Stimulated activated naive CD8-positive, alpha-beta T cell treated with anti-CD3 and anti-CD28 coated beads, Interleukin-15, Interleukin-2, amounts not matched to agents 100 U/mL and 50 U/mL, for 24 hours (primary cell): ENCODE measurements around the gene GKN1.

Experiments used
- ATAC-seq: fragments of 150-1000 bp; cut with Tn5 transposase; one replicate; pipeline ENCODE4 v1.10.0; 2021
- DNase-seq: peaks from one replicate; pipeline ENCODE4 v3.0.0; 2021

The GKN1 gene

GRCh38 chr2:69007603-69008002 lies 33.2 kb downstream of the GKN1 start:
- no peak for DNase-seq
- no peak for ATAC-seq

GRCh38 chr2:69010437-69011194 lies 36.2 kb downstream of the GKN1 start:
- ATAC-seq (no peak), DNase-seq (no peak)

GRCh38 chr2:69011611-69012157 lies 37.2 kb downstream of the GKN1 start:
- DNase-seq (no peak), ATAC-seq (no peak)

DNA sequence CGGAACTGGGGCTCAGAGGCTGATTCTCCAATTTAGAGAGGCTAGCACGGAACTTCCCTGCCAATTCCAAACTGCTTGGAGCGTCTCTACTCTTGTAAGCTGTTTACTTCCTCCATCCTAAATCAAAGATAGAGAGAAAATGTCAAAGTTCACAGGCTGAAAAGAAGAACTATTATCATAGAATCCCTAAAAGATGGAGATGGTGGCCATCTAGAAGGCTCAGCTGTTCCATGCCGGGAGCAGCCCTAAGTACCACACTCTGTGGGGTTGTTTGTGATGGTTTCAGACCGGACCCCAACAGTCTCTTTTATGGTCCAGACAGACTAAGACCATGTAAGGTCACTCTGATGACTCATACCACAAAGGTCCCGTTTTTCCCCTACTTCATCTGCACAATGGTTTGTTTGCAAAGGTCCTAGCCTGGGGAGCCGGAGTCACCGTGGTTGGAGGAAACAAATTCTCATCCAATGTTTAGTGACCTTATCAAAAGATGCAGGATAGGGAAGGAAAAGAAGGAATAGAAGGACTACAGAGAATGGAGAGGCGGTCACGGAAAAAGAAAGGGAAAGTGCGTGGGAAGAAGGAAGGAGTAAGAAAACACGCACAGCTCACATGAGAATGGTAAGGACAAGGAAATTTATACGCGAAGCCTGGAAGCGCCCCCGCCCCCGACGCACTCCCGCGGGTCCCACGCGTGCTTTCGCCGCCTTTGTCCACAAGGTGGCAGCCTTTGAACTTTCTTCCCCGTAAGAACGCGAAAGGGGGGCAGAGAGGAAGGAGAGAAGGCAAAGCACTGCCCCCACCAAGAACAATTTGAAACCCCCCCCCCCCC lies 38.1 kb downstream of the GKN1 start:
- ATAC-seq = peak; percentile 53
- peak; percentile 54 for DNase-seq

- peak; percentile 27 for DNase-seq
- peak; percentile 22 for ATAC-seq
These were observed 38.9 kb downstream of the GKN1 start, which contains the start of gene ANTXR1 for GRCh38 chr2:69013142-69013839. Gene ANTXR1 (plus strand): TSS chr2:69013179. CDS start chr2:69013500, 321 bp downstream.

DNA sequence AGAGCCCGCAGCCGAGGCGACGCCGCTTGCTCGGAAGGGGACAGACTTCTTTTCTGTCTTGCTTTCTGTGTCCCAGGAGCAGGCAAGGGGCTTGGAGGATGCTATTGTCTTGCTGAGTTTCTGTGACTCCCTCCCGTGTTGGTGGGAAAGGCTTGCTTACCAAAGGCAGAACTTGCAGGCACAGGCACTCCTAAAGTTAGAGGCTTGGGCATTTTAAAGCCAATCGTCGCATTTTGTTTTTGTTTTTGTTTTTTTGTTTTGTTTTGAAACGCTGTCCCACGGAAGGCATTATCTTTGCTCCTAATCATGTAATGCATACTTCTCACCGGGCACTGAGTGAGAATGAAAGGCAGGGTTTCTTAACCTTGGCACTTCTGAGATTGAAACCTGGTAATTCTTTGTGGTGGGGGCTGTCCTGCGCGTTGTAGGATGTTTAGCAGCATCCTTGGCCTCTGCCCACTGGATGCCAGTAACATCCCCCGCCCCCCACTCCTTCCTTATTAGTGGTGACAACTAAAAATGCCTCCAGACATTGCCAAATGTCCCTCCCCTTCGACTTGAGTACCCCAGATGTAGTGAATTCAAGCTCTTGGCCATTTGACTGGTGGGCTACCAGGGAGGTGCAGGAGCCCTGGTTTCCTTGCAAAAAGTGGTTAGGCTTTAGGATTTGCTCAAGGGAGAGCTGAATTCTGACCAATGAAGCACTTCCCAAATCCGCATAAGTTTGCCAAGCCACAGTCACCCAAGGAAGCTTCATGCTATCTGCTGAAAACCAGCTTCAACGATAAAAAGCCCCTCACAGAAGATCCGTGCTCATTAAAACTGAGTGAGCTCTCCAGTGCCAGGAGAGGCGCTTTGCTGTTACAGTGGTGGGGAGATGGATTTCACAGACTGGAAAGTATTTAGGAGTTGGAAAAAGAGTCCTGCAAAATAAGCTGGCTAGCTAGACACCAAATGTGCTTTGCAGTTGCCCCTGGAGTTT lies 39.7 kb downstream of the GKN1 start:
- DNase-seq = peak; percentile 16
- peak; percentile 38 for ATAC-seq

DNA sequence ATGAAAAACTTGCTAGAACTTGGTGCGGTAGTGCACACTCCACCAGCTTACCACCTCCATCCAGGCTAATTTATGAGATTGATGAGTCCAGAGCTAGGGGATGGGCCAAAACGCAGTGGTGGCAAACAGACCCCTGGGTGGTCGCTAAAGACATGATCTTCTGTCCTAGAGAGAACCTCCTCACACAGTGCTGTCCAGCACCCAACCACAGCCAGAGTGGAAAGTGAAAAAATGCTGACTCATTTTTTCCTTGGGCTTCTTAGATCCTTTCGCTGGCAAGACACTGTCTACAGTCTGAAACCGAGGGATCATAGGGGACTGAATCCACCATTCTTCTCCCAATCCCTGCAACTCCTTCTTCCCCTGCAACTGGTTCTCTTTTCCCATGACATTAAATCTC lies 42.6 kb downstream of the GKN1 start:
- ATAC-seq (no peak), DNase-seq (no peak)

DNA sequence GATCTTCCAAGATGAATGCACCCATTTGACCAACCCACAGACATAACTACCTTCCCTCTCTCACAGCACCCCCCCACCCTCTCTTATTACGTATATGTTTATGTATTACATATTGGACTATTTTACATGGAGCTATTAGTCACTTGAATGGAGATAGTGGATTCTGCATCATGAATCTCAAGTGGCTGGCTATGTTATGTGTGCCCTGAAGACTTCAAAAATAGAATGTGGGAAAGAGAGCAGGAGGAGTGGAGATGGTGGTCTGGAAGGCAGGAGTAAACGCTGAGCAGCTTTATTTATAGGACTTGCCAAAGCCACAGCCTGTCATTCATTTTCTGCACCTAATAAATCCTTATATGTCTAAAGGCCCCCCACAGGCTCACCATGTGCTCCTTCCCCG lies 43.4 kb downstream of the GKN1 start:
- DNase-seq (no peak), ATAC-seq (no peak)

- ATAC-seq = no peak
- no peak for DNase-seq
These were observed 44.3 kb downstream of the GKN1 start for GRCh38 chr2:69018678-69019095.

DNA sequence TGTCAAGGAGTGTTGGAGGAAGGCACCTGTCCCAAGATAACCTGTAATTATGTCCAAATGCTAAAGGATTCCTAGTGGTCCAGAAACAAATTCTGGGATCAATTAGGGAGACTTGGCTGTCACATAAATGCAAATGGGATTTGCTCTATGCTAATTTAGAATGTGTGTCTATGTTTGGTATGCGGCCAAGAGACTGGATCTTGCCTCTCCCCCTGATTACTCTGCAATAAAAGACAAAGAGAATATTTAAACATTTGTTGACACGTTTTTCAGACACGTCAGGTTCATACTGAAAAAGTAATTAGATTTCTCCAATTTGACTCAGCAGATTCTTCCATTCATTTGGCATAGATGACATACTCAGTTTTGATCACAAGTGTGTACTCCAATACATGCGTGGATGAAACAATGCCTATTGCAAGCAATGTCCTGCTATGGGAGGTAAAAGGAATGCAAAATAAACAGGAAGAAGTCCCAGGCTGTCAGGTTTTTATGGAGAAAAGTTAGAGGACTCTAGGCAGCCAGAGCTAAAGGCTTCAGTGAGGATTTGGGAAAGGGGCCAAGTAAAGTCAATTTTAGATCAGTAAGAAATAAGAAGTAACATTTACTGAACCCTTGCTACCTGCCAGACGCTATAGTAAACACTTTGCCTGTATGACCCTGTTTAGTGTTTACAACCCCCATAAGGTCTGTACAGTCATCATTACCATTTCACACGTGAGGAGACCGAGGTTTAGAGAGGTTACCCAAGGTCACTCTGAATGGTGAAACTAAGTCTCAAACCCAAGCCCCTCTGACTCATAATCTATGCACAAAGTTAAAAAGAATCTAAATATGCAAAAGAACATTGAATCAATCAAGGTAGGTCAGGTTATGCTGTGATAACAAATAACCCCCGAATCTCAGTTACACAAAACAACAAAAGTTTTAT lies 46.3 kb downstream of the GKN1 start:
- no peak for ATAC-seq

GRCh38 chr2:69021727-69022126 lies 47.3 kb downstream of the GKN1 start:
- ATAC-seq (no peak), DNase-seq (no peak)

More for the DNA sequence above, 46.3 kb downstream of the GKN1 start:
- no peak for DNase-seq

DNA sequence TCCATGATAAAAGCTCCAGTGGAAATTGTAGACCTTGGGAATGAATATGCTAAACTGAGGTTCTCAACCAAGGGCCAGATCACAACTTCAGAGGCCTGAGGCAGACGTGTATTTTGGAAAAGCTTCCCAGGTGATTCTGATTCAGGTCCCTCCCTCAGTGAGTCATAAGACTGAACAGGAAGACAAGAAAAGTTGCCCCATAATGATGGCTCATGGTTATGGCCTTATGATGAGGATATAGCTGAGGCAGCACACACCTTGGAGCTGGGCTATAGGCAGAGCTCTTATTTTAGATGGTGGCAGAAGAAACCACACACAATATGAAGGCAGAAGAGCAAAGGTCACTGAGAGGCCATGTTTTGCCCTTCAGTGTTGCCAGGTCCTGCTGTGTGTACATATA lies 48.1 kb downstream of the GKN1 start:
- DNase-seq = no peak

DNA sequence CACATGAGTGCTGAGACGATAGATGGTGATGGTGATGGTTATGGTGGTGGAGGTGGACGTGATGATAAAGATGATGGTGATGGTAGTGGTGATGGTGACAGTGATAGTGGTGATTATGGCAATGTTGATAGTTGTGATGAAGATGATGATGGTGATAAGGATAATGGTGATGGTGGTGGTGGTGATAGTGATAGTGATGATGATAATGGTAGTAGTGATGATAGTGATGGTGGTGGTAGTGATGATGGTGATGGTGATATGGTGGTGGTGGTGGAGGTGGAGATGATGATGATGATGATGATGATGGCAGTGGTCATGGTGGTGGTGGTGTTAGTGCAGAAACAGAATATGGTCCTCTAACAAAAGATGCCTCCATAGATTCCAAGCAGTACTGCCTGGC lies 48.8 kb downstream of the GKN1 start:
- no peak for ATAC-seq
- DNase-seq = no peak

More for the DNA sequence above, 48.1 kb downstream of the GKN1 start:
- no peak for ATAC-seq

DNA sequence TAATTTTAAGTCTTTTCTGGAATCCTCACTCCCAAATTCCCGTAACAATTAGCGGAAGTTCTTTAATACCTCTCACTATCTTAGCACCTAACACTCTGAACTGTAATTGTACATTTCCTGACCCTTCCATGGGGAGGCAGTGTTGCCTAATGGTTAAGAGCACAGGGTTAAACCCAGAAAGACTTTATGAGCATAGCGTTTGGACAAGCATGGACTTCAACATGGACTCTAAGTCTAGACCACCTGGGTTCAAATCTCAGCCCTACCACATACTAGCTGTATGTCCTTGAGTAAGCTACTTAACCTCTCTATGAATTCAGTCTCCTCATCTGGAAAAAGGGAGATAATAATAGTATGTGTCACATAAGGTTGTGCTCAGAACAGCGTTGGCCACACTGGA lies 51.6 kb downstream of the GKN1 start:
- ATAC-seq = no peak

DNA sequence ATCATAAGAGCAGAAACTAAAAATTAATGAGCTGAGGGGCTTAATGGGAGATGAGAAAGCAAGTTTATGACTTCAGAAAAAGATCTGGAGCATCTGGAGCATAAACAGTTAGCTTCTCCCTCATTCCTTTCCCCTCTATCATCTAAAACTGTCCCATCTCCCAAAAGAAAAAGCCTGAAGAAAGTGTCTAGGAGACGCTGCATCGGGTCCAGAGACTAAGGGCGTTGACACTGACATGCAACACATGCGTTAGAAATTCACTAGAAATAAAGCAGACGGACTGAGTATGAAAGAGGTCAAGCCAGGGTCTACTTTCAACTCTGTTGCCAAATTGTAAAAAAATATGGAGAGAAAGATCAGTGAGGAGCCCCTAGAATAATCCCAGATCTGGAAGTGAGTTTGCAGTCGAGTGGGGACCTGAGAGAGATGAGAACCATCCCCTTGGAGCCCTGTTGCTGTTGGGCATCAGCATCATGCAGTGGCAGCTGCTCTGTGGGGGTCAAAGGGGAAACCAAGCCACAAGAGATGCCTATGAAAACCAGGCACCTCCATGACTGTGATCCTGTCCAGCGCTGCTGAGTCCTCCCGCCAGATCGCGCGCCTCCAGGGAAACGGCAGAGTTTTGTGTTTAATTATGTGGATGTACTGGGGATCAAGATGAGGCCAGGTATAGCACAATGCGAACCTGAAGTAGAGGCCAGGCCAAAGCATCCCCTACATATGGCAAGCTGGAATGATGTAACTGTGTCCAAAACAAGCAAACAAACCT lies 52.4 kb downstream of the GKN1 start:
- no peak for DNase-seq

More for the DNA sequence above, 51.6 kb downstream of the GKN1 start:
- peak; percentile 44 for DNase-seq

More for the DNA sequence above, 52.4 kb downstream of the GKN1 start:
- ATAC-seq = no peak
